Breast epithelium (tissue), 3 donors: ENCODE measurements around the gene DOCK6.

Experiments
- CTCF ChIP-seq, 3 donors: fragments of 450-650 bp; IDR thresholded peaks; one replicate each; pipeline ENCODE4 v1.5.1; 2016 to 2017; ENCODE audit warnings: antibody characterized with exemption in 3 of 3, mild to moderate bottlenecking in 3 of 3, moderate library complexity in 3 of 3
- POLR2A ChIP-seq: fragments of 450-650 bp; IDR thresholded peaks from one replicate; pipeline ENCODE4 v1.6.1; 2016; ENCODE audit warnings: antibody characterized with exemption, mild to moderate bottlenecking, moderate library complexity
- POLR2AphosphoS5 ChIP-seq, 3 donors: sonication (generic); formaldehyde crosslinking; IDR thresholded peaks; one replicate each; pipeline ENCODE4 v1.6.1; 2017; ENCODE audit warnings: antibody characterized with exemption in 3 of 3

DNA sequence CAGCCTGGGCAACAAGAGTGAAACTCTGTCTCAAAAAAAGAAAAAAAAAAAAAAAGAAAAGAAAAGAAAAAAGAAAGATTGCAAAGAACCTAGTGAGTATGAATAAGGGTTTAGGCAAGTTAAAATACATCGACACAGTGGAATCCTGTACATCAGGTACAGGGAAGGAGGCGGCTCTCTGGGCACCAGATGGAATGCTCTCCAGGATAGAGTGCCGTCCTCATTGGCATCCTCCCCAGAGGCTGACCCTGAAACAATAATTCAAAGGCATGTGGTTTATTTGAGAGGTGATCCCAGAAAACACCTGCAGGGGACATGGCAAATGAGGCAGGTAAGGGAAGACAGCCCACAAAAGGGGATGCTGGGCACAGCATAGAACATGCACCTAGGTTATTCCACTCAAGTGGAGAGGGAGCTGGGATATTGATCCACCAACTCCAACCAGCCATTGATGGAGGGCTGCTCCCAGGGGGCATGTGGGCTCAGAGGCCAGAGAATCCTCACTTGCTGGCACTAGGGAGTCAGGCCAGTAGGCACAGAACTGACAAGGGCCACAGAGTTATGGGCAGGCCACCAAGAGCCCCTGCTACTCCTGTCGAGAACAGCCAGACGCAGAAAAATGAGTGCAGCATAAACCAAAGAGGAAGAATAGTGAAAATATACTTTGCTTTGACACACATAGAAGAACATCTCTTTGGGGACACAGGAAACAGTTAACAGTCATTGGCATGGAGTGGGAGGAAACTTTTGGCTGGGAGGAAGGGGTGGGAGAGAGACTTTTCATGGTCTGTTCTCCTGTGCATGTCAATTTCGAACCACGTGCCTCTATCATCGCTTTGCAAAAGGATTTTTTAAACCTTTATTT is 37.9 kb upstream of the DOCK6 start:
- TF ChIP-seq CTCF (IDR thresholded peaks at IDR 0.05): no peak
- TF ChIP-seq POLR2AphosphoS5 (IDR thresholded peaks at IDR 0.05): no peak
- no peak for TF ChIP-seq POLR2A
